Uterus (tissue), 4 donors: Measurements from ENCODE around the gene PSD4. TPM values are rescaled to one million over a fixed set of nuclear protein-coding genes. Genes with fewer than 3 reads are reported as not detected.

ENCODE experiments used
- DNase-seq, 2 donors: peaks; one replicate each; pipeline ENCODE4 v3.0.0-alpha.2; 2019 to 2020
- H3K27ac ChIP-seq, 2 donors: fragments of 200-600 bp; sonication (generic); 1 replicate in 1 of 2; 2 replicates in 1 of 2; pipeline ENCODE4 v1.5.1; 2016 to 2018
- H3K27me3 ChIP-seq, 2 donors: fragments of 200-600 bp; sonication (generic); one replicate each; pipeline ENCODE4 v1.5.1; 2018 to 2019; ENCODE audit warnings: control low read depth in 1 of 2
- H3K36me3 ChIP-seq, 2 donors: fragments of 200-600 bp; sonication (generic); one replicate each; pipeline ENCODE4 v1.5.1; 2019; ENCODE audit warnings: control low read depth in 1 of 2
- H3K4me1 ChIP-seq, 2 donors: fragments of 200-600 bp; sonication (generic); one replicate each; pipeline ENCODE4 v1.5.1; 2018 to 2019; ENCODE audit warnings: control low read depth in 1 of 2
- H3K4me3 ChIP-seq, 2 donors: fragments of 200-600 bp; sonication (generic); 1 replicate in 1 of 2; 2 replicates in 1 of 2; pipeline ENCODE4 v1.5.1; 2018 to 2019; ENCODE audit warnings: mild to moderate bottlenecking in 1 of 2
- H3K9me3 ChIP-seq, 2 donors: fragments of 200-600 bp; sonication (generic); one replicate each; pipeline ENCODE4 v1.5.1; 2019; ENCODE audit warnings: control low read depth in 1 of 2
- CTCF ChIP-seq, 4 experiments: fragments of 200-600 bp in 2 of 4; fragments of 450-650 bp in 2 of 4; sonication (generic) in 2 of 4; IDR thresholded peaks; one replicate each; pipeline ENCODE4 v1.5.1; 2016 to 2019; ENCODE audit warnings: antibody characterized with exemption in 4 of 4, mild to moderate bottlenecking in 2 of 4, moderate library complexity in 1 of 4
- POLR2A ChIP-seq, 2 donors: fragments of 450-650 bp; IDR thresholded peaks; one replicate each; pipeline ENCODE4 v1.6.1; 2016; ENCODE audit warnings: antibody characterized with exemption in 2 of 2, mild to moderate bottlenecking in 1 of 2, moderate library complexity in 1 of 2
- intact Hi-C: fragments of 100-400 bp; cut with DNase I; formaldehyde crosslinking; loops from one replicate; pipeline ENCODE4 v1.15.1; 2023; ENCODE audit warnings: low total_unique reads
- total RNA-seq, 4 donors: library from RNA; depleted of rRNA in 3 of 4; stranded (reverse); fragments of >200 nt in 3 of 4; gene quantifications; one replicate each; pipeline versions ENCODE4 v1.1.0 to v1.2.4, GENCODE V29; 2014 to 2023
- donor health status: DM: yes; HTN: yes; CAD: no.

Gene PSD4
- total RNA-seq, 4 donors from 2014 or later, result 1.8 to 31.8 (median 7.6) TPM

GRCh38 chr2:113156278-113157117 is 17.3 kb upstream of the PSD4 start:
- no peak for DNase-seq
- no peak overlapping the region for H3K27ac ChIP-seq
- TF ChIP-seq POLR2A (IDR thresholded peaks at IDR 0.05) (no peak), CTCF (IDR thresholded peaks at IDR 0.05) (no peak)
- intact Hi-C loops, result no loop called here
- no peaks in the 10 kb centered on the region for H3K4me1 ChIP-seq
- H3K27me3 ChIP-seq, result no peaks in the 10 kb centered on the region
- H3K4me3 ChIP-seq, result no peak overlapping the region
- no peaks in the 10 kb centered on the region for H3K36me3 ChIP-seq
- H3K9me3 ChIP-seq, result no peaks in the 10 kb centered on the region

- TF ChIP-seq POLR2A (IDR thresholded peaks at IDR 0.05), result no peak
- TF ChIP-seq CTCF (IDR thresholded peaks at IDR 0.05), result no peak
- H3K4me1 ChIP-seq, result no peaks in the 10 kb centered on the region
- H3K4me3 ChIP-seq, result no peak overlapping the region
- no peak overlapping the region for H3K27ac ChIP-seq
- no peak for DNase-seq
- intact Hi-C loops, result no loop called here
- no peaks in the 10 kb centered on the region for H3K27me3 ChIP-seq
- H3K9me3 ChIP-seq, result no peaks in the 10 kb centered on the region
- H3K36me3 ChIP-seq, result no peaks in the 10 kb centered on the region
Measured at GRCh38 chr2:113157118-113157896, 16.5 kb upstream of the PSD4 start.

GRCh38 chr2:113157897-113158753 is 15.6 kb upstream of the PSD4 start:
- Histone ChIP-seq H3K4me3 (no peak overlapping the region), H3K9me3 (no peaks in the 10 kb centered on the region), H3K27ac (no peak overlapping the region), H3K4me1 (no peaks in the 10 kb centered on the region), H3K27me3 (no peaks in the 10 kb centered on the region), H3K36me3 (no peaks in the 10 kb centered on the region)
- intact Hi-C loops, result no loop called here
- TF ChIP-seq POLR2A (IDR thresholded peaks at IDR 0.05), result no peak
- no peak for TF ChIP-seq CTCF (IDR thresholded peaks at IDR 0.05)
- no peak for DNase-seq

GRCh38 chr2:113158884-113159553 is 14.8 kb upstream of the PSD4 start:
- no peaks in the 10 kb centered on the region for H3K4me1 ChIP-seq
- no peak overlapping the region for H3K27ac ChIP-seq
- TF ChIP-seq POLR2A (IDR thresholded peaks at IDR 0.05) (no peak), CTCF (IDR thresholded peaks at IDR 0.05) (no peak)
- intact Hi-C loops, result no loop called here
- no peaks in the 10 kb centered on the region for H3K27me3 ChIP-seq
- H3K36me3 ChIP-seq, result no peaks in the 10 kb centered on the region
- no peak overlapping the region for H3K4me3 ChIP-seq
- no peak for DNase-seq
- H3K9me3 ChIP-seq, result no peaks in the 10 kb centered on the region
